ENCODE results near the gene PLS1.

GRCh38 chr3:142664311-142664710 lies 68.1 kb downstream of the PLS1 start:
- no peak for TF ChIP-seq CEBPB (IDR thresholded peaks at IDR 0.05)
- TF ChIP-seq CTCF (IDR thresholded peaks at IDR 0.05), result no peak
- TF ChIP-seq POLR2A (IDR thresholded peaks at IDR 0.05; ENCODE audit: low read length), result no peak
- TF ChIP-seq PBX3 (IDR thresholded peaks at IDR 0.05), result no peak
- no peak for TF ChIP-seq ELK1 (IDR thresholded peaks at IDR 0.05; ENCODE audit: low read depth, low read length)
- no peak for TF ChIP-seq EHMT2 (IDR thresholded peaks at IDR 0.05; ENCODE audit: low read depth)
- no peak for TF ChIP-seq NFE2L2 (conservative IDR thresholded peaks at IDR 0.05; ENCODE audit: low read length)
- TF ChIP-seq EP300 (IDR thresholded peaks at IDR 0.05), result no peak
- no peak for TF ChIP-seq CHD2 (IDR thresholded peaks at IDR 0.05; ENCODE audit: low read length, partially characterized antibody)
- no peak for TF ChIP-seq RFX5 (IDR thresholded peaks at IDR 0.05)
